SKM-1 (cell line): Measurements from ENCODE around the gene DUS4L.

Source experiments
- DNase-seq: peaks from one replicate; lab custom pipeline; 2025; ENCODE audit not compliant: unreplicated experiment; lab: John Stamatoyannopoulos, UW

The DUS4L gene

DNA sequence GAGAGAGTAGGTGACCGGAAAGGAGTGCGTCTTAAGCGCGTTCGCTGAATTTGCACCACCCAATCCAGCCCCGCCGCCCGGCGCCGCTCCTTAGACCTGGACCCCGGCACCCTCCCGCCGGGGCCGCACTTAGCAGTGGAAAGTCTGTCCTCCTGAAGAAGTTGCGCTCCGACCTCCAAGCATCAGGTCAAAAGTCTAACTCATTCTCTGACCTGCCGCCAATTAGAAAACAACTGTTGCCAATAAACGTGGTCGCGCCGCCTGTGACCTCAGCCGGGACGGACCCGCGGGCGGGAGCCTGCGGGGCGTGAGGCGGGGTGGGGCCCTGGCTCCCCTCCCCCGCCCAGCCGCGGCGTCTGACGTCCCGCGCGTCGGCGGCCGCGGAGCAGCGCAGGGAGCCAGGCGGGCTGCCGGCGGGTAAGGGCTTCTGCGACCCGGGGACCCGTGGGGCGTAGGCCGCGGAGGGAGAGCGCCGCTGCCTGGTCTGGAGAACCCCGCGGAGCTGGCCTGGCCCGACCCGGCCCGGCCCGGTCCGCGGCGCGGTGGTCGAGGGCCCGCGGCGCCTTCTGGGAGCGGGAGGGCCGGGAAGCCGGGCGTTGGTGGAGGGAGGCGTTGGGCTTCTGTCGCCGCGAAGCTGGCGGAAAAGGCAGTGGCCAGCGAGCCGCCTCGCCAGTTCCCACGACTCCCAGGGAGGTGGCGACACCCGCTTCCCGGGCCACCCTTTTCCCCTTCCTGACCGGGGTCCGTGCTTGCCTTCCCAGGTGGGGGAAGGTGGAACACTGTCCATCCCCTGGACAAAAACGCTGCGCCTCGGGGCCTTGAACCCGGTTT lies 16.3 kb downstream of the DUS4L start, which contains the start of gene BCAP29:
TSS of gene BCAP29 (plus strand) at position 362 of the 831 bp plus-strand sequence. CDS start 527 bp downstream, outside the sequence.
- peak; percentile 42 for DNase-seq

DNA sequence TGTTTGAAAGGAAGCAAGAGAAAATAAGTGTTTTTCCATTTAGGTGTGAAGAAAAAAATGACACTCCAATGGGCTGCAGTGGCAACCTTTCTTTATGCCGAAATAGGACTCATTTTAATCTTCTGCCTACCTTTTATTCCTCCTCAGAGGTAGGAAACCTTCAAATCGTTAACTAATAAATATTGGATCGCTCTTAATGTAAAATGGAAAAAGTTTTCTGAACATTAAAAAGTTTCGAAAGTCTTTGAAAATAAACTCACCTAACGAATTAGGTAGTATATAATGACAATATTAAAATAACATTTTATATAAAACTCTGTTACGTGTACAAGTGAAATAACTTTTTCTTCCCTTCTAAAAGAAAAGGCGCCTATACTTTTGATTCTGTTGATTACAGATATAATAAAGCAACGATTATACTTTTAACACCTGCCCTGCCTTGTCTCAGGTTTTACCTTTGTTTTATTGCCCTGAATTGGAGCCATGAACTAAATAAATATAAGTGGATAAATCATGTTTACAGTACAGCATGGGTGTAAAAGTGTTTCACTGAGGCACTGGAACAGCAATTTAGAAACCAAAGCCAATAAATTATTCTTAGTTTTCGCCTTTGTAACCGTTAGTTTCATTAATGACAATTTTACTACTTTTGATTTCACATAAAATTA lies 17.1 kb downstream of the DUS4L start:
- DNase-seq: no peak

DNA sequence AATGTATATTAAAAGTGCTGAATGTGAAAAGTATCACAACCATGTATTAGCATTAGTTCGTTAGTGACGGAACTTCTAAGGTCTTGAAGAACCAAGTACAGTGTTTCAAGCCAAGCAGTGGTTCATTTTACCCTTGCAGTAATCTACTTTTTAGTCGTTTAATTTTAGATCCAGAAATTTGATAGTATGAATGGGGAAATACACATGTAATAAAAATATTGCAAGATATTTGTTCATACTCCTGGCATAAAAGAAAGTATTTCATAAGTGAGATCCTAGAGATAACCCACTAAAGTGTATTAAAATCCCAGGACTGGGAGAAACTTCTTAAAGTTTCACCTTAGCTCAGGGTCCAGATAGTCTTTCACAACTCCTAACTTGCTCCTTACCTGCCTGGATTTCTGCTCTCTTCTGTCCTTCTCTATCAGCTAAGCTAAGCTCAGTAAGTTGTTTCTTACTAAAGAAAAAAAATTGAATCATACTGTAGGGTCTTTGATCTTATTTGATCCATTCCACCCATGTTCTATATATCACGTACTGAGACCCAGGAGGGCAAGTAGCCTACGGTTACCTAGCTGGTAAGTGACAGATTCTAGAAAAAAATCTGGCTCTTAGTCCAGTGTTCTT lies 17.7 kb downstream of the DUS4L start:
- DNase-seq: no peak

DNA sequence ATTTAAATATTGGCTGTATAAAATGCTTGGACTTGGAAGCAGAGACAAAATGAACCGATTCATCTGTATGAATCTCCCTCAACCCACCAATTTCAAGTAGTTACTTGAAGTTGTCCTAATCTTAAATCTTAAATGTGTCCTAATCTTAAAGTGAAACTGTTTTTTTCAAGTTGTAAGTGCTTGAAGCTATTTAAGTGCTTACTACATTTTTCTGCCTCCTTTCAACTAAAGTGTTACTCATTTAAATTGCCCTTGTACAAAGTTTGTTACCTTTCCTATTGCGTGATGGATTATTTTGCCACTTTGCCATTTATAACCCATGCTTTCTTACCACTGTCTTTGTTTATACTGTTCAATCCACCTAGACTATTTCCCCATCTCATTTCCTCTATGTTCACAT lies 19.1 kb downstream of the DUS4L start:
- DNase-seq: no peak

DNA sequence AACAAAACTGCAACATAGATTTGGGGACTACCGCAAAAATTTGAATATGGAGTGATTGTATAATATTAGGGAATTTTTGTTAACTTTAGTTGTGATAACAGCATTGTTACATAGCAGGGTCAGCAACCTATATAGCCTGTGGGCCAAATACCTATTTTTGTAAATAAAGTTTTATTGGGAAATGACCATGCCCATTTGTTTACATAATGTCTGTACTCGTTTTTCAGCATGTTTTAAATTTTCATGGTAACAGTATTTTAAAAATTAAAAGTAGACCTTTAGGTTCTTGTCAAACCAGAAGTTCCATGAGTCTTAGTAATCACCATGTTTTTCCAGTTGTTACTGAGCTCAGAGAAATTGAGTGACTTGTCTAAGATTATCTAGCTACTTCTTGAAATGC lies 20.9 kb downstream of the DUS4L start:
- DNase-seq: no peak

DNA sequence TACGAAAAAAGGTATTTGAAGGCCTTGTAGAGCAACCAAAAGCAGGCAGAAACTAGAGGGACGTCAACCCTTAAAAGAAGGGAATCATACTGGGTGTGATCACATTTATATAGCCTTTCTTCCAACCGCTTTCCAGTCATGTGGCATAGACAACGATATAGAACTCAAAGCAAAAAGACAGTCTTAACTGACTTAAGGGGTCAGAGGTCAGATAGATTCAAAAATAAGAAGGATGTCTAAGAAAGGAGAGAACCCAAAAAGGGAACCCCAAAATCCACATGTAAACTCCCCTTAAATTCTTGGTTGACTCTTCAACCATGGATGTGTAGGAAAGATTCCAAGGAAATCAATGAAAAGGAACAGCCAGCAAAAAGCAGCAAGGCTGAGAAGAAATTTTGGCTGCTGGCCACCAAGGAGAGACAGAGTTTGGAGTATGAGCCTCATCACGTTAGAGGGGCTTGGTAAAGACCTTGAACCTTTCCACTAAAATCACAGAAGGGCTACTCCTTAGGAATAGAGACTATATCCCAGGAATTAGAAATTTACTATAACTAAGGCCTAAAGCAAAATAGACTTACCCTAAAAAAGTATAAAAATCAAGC lies 24.9 kb downstream of the DUS4L start:
- no peak for DNase-seq

DNA sequence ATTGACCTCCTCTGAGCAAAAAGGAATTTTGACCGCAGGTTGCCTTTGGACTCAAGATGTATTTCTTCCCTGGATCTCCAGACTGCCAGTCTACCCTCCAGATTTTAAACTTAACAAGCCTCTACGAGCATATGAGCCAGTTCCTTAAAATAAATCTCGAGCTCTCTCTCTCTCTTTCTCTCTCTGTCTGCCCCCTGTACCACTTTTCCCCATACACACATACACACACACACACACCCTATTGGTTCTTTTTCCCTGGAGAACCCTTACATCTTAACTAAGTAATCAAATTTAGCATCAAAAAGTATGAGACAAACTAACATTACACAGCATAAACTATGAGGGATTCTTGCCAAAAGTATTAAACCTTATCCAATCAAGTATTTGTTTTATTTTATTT lies 27.6 kb downstream of the DUS4L start:
- DNase-seq: no peak

DNA sequence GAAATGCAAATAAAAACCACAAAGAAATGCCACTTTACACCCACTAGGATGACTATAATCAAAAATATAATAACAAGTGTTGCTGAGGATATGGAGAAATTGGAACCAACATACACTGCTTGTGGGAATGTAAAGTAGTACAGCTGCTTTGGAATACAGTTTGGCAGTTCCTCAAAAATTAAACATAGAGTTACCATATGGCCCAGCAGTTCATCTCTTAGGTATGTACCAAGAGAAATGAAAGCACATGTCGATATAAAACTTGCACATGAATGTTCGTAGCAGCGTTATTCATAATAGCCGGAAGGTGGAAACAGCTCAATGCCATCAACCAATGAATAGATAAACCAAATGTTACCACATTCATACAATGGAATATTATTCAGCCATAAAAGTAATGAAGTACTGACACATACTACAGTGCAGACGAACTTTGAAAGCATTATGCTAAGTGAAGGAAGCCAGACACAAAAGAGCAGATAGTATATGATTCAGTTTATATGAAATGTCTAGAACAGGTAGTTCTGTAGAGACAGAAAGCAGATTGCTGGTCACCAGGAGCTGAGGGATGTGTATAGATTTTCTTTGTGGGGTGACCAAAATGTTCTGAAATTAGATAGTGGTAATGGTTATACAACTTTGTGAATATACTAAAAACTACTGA lies 28.7 kb downstream of the DUS4L start:
- no peak for DNase-seq

DNA sequence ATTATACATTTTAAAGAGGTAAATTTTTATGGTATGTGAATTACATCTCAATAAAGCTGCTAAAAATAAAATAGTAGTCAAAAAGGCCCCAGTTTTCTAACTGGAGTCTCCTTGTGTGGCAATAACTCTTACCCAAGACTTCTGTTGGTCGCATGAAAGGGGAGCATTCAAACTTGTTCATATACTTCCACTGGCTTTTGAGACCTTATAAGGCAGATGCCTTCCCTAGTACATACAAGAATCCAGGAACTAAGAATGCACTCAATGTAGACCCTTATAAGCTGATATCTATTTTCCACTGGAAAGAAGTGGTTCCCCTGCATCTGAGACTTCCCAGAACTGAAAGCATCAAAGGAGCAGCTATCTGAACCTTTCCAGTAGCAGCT lies 29.2 kb downstream of the DUS4L start:
- no peak for DNase-seq

DNA sequence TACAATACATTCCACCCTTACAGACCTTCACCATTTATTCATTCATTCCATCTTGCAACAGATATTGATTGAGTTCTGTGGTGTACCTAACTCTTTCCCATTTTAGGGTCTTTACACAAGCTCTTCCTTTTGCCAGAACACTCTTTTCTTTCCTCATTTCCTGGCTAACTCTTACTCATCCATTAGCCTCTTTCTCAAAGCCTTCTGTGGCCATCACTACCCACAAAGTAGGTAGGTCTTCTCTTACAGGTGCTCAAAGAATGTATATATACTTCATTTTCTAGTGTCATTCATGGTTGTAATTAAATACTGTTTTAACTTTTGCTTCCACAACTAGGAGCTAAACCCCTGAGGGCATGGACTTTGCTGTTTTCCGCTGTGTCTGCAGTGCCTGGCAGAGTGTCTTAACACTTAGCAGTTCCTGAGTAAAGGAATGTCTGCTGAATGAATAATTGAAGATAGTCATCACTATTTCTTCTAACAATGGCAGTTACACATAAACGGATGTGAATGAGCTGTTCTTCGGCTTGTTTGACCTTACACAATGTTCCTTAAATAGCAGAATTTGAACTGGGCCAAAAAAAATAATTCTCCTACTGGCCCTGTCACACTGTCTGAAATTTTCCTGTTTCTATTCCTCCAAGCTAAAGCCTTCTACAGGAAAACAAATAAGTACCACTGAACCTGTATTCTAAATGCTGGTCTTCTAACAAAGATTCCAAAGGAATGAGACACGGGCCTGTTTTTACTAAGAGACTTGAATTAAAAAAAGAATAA lies 31.4 kb downstream of the DUS4L start:
- DNase-seq: no peak

DNA sequence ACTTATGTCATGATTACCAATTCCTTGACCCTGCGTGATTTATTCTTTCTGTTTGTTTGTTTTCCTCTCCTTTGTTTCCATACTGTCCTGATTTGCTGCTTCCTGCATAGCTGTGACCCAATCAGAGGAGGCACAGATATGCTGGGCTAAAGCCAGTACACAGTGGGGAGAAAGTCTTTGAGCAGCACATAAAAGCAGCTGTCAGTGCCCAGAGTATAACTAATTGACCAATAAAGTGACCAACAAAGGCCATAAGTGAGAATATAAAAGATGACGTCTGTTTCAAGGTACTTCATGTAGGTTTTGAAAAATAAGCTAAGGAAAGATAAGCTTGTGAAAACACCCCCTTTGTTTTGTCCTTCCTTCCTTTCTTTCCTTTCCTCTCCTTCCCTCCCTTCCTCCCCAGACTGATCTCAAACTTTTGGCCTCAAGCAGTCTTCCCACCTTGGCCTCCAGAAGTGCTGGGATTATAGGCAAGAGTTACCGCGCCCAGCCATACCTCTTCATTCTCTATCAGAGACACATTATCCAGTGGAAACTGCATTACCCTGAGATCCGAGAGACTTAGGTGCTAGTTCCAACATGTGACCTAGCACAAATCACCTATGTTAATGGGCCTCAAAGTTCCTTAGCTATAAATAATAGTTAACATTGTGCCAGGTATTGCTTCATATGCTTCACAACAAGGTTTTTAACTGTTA lies 33.3 kb downstream of the DUS4L start:
- no peak for DNase-seq

DNA sequence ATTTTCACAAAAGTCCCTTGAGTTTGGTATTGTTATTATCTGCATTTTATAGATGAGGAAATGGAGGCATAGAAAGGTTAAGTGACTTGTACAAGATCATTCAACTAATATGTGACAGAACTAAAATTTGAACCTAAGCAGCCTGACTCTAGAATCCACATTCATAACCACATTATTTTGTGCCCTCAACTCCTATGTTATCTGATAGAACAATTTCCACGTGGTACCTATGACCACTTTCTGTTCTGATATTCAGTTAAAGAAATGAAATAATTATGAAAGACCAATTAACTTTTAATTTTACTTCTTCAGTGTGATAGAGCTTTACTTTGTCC lies 33.8 kb downstream of the DUS4L start:
- DNase-seq: no peak

DNA sequence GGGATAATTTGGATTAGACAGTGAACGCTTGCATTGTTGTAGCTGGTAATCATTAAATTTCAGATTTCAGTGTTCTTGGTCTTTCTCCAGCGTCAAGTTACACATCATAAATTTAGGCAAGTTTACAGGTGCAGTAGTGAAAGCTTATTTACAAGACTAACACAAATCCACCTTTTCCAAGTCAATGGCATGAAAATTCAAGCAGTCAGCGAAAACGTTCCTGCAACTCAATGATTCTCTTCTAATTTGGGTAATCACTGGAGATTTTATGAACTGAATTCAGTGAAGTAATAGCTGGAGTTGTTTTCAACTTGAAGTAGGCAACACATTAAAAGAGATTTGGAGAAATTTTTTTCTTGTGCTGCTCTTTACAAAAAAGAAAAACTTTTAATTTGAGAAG lies 34.2 kb downstream of the DUS4L start:
- no peak for DNase-seq

DNA sequence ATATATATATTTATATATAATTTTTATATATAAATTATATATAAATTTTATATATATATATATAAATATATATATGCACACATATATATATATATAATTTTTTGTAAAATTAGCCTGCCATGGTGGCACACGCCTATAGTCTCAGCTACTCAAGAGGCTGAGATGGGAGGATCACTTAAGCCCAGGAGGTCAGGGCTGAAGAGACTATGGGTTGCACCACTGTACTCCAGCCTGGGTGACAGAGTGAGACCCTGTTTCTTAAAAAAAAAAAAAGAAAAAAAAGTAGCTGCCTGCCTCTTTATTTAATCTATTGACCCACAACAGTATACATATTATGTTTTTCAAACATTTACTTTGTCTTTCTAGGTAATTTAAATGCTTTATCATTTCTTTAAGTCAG lies 35.5 kb downstream of the DUS4L start:
- DNase-seq: no peak

DNA sequence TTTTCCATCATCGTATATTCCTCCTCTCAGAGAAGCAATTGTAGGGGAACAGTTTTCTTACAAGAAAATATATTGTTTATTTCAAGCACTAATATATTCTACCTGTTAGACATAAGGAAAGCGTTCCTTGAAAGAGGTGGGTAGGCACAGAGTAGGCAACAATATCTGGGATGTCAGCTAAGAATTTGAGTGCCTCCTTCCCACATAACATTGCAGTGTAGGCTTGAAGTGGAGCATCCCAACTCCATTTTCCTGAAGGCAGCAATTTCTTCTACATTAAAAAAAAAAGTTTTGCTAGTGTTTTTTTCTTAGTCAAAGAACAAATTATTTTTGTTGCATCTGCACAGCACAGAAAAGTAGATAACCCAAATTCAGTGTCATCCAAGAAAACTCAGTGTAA lies 37.0 kb downstream of the DUS4L start:
- DNase-seq: no peak

DNA sequence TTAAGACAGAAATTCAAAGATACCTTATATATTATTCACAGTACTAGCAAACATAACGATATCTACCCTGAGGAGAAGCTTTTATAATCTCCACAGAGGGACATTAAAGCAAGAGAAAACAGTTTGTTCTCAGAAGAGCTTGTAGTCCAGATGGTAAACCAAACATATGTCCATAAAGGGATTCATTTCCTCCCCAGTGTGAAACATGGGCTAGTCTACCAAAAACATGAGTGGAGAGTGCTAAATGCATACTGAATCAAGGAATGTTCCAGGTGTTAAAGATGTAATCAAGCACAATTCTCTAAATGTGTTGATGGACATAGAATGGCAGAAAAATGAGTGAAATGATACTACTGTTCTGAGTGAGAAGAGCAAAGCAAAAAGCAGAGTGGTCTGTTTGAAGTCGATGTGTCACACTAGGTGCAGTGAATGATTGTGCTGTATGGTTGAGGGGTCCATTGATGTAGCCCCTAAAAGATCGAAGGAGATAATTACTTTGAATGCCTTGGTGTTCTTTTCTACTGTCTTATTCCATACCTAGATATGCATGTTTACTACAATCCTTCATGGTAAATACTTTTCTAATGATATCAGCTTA lies 41.5 kb downstream of the DUS4L start:
- no peak for DNase-seq

DNA sequence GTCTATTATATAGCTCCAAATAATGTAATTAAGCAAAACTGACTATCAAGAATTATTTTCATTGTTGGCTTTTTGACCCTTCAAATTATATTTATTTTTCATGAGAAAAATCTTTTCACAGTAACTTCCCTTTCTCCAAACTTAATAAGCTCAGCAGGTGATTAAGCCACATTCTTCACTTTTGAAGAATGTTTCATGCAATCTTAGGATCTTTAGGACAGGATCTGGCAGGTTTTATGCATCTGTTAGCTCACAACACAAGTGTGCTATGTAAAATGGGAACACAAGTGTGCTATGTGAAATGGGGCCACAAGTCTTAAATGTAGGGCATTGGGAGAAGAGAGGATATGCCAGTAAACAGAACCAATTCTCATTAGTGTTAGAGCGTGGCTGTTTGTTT lies 42.5 kb downstream of the DUS4L start:
- no peak for DNase-seq

DNA sequence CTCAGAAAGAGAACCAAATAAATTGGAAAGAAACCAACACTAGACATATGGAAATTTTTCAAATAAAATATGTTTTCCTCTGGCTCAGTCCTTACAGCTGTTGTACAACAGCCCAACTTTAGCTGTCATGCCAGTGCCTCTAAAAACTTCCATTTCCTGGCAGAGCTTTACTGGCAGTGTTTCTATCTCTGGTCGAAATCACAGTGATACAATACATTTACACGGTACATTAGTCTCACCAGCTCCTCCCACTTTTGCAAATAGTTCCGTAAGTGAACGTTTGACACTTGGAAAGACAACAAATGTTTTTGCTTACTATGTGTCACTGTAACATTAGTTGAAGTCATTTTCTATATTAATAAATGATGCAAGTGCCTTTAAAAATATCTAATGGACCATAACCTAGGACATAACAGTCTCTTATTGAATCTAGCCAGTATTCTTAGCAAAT lies 46.1 kb downstream of the DUS4L start:
- DNase-seq: no peak

DNA sequence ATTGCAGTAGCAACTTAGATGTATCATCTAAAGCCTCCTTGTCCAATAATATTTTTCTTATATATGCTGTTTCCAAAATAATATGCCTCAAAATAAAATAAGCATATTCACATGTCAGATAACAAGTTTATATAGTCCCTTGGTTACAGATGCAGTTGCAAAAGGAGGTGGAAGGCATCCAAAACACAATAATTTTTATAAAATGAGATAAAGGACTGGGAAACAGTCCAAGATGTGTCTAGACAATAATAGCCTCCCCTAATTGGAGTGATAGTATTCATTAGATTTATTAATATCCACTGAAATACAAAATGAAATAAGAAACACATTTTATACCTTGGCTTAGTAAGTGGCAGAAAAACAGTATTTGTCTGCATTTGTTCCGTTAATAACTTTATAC lies 46.6 kb downstream of the DUS4L start:
- DNase-seq: no peak
